Gastroesophageal sphincter (tissue), 4 donors: ENCODE results near the gene HACD4. TPM values are rescaled to one million over a fixed set of nuclear protein-coding genes. Genes with fewer than 3 reads are reported as not detected.

Source experiments
- ATAC-seq: fragments of 150-250 bp; one replicate; pipeline ENCODE4 v1.9.1; 2016; ENCODE audit warnings: mild to moderate bottlenecking, moderate library complexity
- H3K27ac ChIP-seq, 4 donors: fragments of 200-600 bp; sonication (generic) in 3 of 4; 1 replicate in 3 of 4; 2 replicates in 1 of 4; pipeline ENCODE4 v1.5.1; 2016 to 2019
- H3K27me3 ChIP-seq: fragments of 200-600 bp; sonication (generic); one replicate; pipeline ENCODE4 v1.5.1; 2019
- H3K36me3 ChIP-seq, 2 donors: fragments of 200-600 bp; sonication (generic); one replicate each; pipeline ENCODE4 v1.5.1; 2019; ENCODE audit warnings: control low read depth in 1 of 2
- H3K4me1 ChIP-seq, 3 donors: fragments of 200-600 bp; sonication (generic); 1 replicate in 2 of 3; 2 replicates in 1 of 3; pipeline ENCODE4 v1.5.1; 2016 to 2019; ENCODE audit warnings: control low read depth in 2 of 3
- H3K4me3 ChIP-seq, 2 donors: fragments of 200-600 bp; sonication (generic); one replicate each; pipeline ENCODE4 v1.5.1; 2019; ENCODE audit warnings: mild to moderate bottlenecking in 1 of 2, moderate library complexity in 1 of 2
- H3K9me3 ChIP-seq, 3 donors: fragments of 200-600 bp; sonication (generic); one replicate each; pipeline ENCODE4 v1.5.1; 2017 to 2019; ENCODE audit warnings: control low read depth in 2 of 3
- CTCF ChIP-seq, 4 experiments: fragments of 200-600 bp in 2 of 4; fragments of 450-650 bp in 2 of 4; sonication (generic) in 1 of 4; IDR thresholded peaks; one replicate each; pipeline ENCODE4 v1.5.1; 2017 to 2019; ENCODE audit warnings: antibody characterized with exemption in 4 of 4, mild to moderate bottlenecking in 2 of 4, moderate library complexity in 2 of 4
- EP300 ChIP-seq: sonication (generic); formaldehyde crosslinking; IDR thresholded peaks from one replicate; pipeline ENCODE4 v1.6.1; 2017; ENCODE audit warnings: antibody characterized with exemption, mild to moderate bottlenecking
- POLR2A ChIP-seq, 2 donors: fragments of 450-650 bp; IDR thresholded peaks; one replicate each; pipeline ENCODE4 v1.6.1; 2017; ENCODE audit warnings: antibody characterized with exemption in 2 of 2, mild to moderate bottlenecking in 2 of 2, moderate library complexity in 1 of 2
- POLR2AphosphoS5 ChIP-seq: sonication (generic); formaldehyde crosslinking; IDR thresholded peaks from one replicate; pipeline ENCODE4 v1.6.1; 2017; ENCODE audit warnings: antibody characterized with exemption
- WGBS, 2 donors: methylation state at CpG; one replicate each; pipeline ENCODE4 v1.1.5; 2018; ENCODE audit warnings: low coverage in 1 of 2; 5-methylcytosine and 5-hydroxymethylcytosine counted together
- total RNA-seq, 4 donors: library from RNA; depleted of rRNA; stranded (reverse); fragments of >200 nt; gene quantifications; one replicate each; pipeline ENCODE4 v1.1.0, GENCODE V29; 2016

Gene HACD4
- total RNA-seq, 4 donors from 2014 or later: 9.8 to 23.9 (median 16.9) TPM

- no peak overlapping the region for H3K27ac ChIP-seq
- H3K9me3 ChIP-seq: no peaks in the 10 kb centered on the region
- TF ChIP-seq CTCF (IDR thresholded peaks at IDR 0.05): no peak
- TF ChIP-seq EP300: no peak
- no peak for TF ChIP-seq POLR2A (IDR thresholded peaks at IDR 0.05)
- TF ChIP-seq POLR2AphosphoS5: no peak
- H3K4me1 ChIP-seq: no peaks in the 10 kb centered on the region
- no peak for ATAC-seq
- no peaks in the 10 kb centered on the region for H3K27me3 ChIP-seq
- WGBS, 2 donors: 50 to 59% methylated on average over 2 of the region's 2 CpGs
- no peaks in the 10 kb centered on the region for H3K36me3 ChIP-seq
- H3K4me3 ChIP-seq: no peak overlapping the region
Measured at GRCh38 chr9:21053851-21054250, 22.4 kb upstream of the HACD4 start.

- no peak for ATAC-seq
- Histone ChIP-seq H3K27ac (no peak overlapping the region), H3K27me3 (no peaks in the 10 kb centered on the region), H3K9me3 (no peaks in the 10 kb centered on the region), H3K4me1 (no peaks in the 10 kb centered on the region), H3K36me3 (no peaks in the 10 kb centered on the region), H3K4me3 (no peak overlapping the region)
- no peak for TF ChIP-seq EP300
- no peak for TF ChIP-seq POLR2A (IDR thresholded peaks at IDR 0.05)
- no peak for TF ChIP-seq CTCF (IDR thresholded peaks at IDR 0.05)
- TF ChIP-seq POLR2AphosphoS5: no peak
- 58 to 88% methylated on average over 2 of the region's 2 CpGs for WGBS, 2 donors
Measured at GRCh38 chr9:21047281-21047691, 15.8 kb upstream of the HACD4 start.

GRCh38 chr9:21043841-21044240 is 12.4 kb upstream of the HACD4 start:
- TF ChIP-seq POLR2AphosphoS5 (no peak), CTCF (IDR thresholded peaks at IDR 0.05) (no peak), EP300 (no peak), POLR2A (IDR thresholded peaks at IDR 0.05) (no peak)

GRCh38 chr9:21042466-21042865 is 11.0 kb upstream of the HACD4 start:
- no peaks in the 10 kb centered on the region for H3K4me1 ChIP-seq
- no peak overlapping the region for H3K4me3 ChIP-seq
- H3K27ac ChIP-seq: no peak overlapping the region
- TF ChIP-seq POLR2A (IDR thresholded peaks at IDR 0.05) (no peak), CTCF (IDR thresholded peaks at IDR 0.05) (no peak), EP300 (no peak), POLR2AphosphoS5 (no peak)
- no peaks in the 10 kb centered on the region for H3K27me3 ChIP-seq
- H3K36me3 ChIP-seq: no peaks in the 10 kb centered on the region
- WGBS, 2 donors: 83 to 93% methylated on average over 4 of the region's 4 CpGs
- no peaks in the 10 kb centered on the region for H3K9me3 ChIP-seq
- no peak for ATAC-seq

More at GRCh38 chr9:21043841-21044240, 12.4 kb upstream of the HACD4 start:
- Histone ChIP-seq H3K27ac (no peak overlapping the region), H3K9me3 (no peaks in the 10 kb centered on the region), H3K4me1 (no peaks in the 10 kb centered on the region), H3K4me3 (no peak overlapping the region), H3K36me3 (no peaks in the 10 kb centered on the region), H3K27me3 (no peaks in the 10 kb centered on the region)
- 86 to 87% methylated on average over 3 of the region's 3 CpGs for WGBS, 2 donors
- no peak for ATAC-seq

- no peaks in the 10 kb centered on the region for H3K36me3 ChIP-seq
- no peak for ATAC-seq
- no peaks in the 10 kb centered on the region for H3K27me3 ChIP-seq
- 85 to 100% methylated on average over 1 of the region's 1 CpG for WGBS, 2 donors
- H3K27ac ChIP-seq: no peak overlapping the region
- no peak overlapping the region for H3K4me3 ChIP-seq
- H3K4me1 ChIP-seq: no peaks in the 10 kb centered on the region
- H3K9me3 ChIP-seq: no peaks in the 10 kb centered on the region
- TF ChIP-seq POLR2AphosphoS5 (no peak), CTCF (IDR thresholded peaks at IDR 0.05) (no peak), POLR2A (IDR thresholded peaks at IDR 0.05) (no peak), EP300 (no peak)
Measured at GRCh38 chr9:21039302-21039701, 7.9 kb upstream of the HACD4 start.
